HG02642 (cell line): ENCODE measurements around the gene DENND4C.
"Not testable (repeated sequence)": the region's sequence is repeated elsewhere in the genome, so short reads cannot be mapped to it uniquely, and the experiment has no call there.

Experiments
- ATAC-seq: cut with Tn5 transposase; IDR thresholded peaks from one replicate; pipeline ENCODE4 v1.9.1; 2021; ENCODE audit warnings: mild to moderate bottlenecking; ENCODE audit not compliant: unreplicated experiment, poor library complexity

Gene DENND4C

DNA sequence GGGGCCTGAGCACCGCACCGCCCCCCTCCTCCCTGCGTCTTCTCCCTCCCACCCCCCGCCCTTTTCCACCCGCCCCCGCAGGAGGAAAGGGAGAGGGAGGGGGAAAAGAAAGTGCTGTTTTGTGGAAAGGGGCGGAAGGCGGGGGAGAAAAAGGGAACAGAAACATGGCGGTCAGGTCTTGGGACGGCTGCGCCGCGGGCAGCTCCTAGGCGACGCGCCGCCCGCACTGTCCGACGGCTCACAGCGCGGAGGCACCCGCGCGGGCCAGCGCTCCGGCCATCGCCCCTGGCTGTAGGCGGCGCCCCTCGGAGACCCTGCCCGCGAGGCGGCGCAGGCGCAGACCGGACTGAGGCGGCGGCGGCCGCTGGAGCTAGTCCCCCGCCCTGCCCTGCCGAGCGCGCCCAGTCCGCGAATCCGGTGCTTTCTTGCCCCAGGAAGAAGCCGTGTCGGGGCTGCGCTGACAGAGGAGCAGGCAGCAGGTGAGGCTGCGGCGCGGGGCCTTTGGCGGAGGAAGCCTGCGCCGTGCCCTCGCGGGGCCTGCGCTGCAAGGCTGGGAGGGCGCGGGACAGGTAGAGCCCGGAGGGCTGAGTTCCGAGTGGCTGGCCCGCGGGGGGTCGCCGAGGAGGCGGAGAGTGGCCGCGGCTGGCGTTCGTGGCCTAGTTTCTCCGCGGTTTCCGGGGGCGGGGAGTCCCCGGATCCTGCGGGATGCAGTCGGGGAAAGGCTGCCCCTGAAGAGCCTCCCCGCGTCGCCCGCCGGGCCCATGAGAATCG, at the start of gene DENND4C:
Gene DENND4C (plus strand): TSS at position 339 of the 771 bp plus-strand sequence. CDS start 45,482 bp downstream, outside the sequence.
- ATAC-seq, result peak; percentile 77

DNA sequence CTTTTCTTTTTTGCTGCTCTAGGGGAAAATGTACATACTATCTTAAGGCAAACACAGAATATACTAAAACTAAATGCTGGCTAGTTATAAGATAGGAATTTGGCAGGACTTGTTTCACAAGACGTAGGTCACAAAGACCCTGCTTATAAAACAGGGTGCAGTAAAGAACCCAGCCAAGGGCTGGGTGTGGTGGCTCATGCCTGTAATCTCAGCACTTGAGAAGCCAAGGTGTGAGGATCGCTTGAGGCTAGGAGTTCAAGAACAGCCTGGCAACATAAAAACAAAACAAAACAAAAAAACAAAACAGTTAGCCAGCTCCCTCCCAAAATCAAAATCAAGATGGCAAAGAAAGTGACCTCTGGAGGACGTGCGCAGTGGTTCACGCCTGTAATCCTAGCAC, 49.5 kb upstream of the DENND4C start:
- no peak for ATAC-seq

DNA sequence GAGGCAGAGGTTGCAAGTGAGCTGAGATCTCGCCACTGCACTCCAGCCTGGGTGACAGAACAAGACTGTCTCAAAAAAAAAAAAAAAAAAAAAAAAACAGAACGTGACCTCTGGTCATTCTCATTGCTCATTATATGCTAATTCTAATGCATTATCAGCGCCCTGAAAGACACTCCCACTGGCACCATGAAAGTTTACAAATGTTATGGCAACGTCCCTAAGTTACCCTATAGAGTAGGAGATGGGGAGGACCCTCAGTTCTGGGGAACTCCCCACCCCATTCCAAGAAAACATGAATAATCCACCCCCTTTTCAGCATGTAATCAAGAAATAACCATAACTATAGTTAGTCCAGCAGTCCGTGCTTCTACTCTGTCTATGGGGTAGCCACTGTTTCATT, 48.9 kb upstream of the DENND4C start:
- no peak for ATAC-seq

DNA sequence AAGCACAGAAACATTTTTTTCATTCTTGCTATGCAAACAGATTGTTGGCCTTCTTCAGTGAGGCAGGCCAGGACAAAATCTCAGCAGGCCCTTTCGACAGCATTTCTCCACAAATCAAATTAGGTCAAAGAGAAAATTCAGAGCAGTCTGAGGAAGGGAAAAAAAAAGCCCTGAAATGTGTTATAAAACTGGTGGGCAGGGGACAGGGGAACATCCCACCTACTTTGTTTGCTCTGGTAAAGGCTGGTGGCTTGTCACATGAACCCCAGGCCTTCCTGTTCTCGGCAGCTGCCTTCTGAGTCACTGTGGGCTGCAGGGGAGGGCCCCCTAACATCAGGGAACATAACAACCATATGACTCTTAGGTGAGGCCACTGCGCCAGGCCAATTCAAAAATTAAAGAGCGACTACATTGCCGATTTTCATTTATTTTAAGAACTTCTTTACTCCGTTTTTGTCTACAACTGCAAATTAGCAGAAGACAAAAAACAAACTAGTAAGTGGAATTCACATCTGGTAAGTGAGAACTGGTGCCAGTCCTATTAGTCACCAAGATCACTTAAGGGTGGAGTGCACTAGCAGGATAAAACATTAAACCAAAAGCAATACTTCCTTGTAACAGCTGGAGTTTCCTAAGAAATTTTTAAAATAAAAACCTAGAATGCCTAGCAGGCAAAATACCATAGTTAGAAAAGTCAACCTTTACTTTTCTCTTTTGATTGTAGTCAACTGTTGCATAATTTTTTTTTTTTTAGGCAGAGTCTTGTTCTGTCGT, 46.2 kb upstream of the DENND4C start:
- ATAC-seq, result peak; percentile 99

DNA sequence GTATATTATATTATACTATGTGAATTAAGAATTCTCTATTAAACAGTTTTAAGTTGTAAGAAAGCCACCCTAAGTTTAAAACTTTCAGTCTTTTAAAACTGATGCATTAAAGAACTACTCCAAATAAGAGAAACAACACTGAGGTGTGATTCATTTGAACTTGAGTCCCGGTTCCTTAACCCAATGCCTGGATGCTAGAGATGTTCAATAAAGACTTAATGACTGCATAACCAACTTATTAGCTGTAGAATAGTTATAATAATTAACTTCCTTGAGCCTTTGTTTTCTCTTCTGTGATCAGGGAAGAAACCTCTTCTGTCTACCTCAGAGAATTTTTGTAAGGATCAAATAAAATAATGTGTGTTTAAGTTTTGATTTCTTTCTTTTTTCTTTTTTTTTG, 45.3 kb upstream of the DENND4C start:
- ATAC-seq, result no peak

DNA sequence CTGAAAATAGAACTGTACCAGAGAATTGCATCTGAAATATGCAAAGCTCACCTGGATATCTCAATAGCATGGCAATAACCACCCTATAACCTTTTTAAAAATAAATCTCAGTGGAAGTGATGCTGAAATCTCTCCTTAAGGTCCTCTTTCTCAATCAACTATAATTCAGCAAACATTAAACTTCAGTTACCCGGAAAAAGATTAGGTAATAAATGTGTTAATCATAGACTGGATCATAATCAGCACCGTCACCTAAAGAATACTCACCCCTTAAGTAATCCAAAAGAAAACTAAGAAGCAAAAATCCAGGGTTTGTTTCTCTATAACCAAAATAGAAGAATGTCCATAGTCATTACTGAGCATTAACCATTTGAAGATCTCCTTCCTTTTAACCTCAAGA, 44.3 kb upstream of the DENND4C start:
- ATAC-seq, result no peak

DNA sequence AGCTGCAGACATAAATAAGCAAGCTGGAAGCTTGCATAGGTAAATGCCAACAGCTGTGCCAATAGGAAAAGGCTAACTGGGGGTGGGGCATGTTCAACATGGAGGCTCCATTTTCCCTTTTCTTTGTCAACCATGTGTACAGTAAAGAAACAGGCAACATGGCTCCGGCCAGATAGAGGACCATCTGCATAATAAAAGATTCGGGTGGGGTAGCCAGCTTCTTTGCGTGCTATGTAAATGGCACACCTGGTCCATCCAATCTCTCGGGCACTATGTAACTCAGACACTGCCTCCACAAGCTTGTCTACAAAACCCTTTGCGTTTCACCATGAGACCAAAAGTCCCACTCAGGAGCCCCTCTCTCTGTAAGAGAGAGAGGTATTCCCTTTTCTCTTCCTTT, 41.7 kb upstream of the DENND4C start:
- ATAC-seq, result no peak

DNA sequence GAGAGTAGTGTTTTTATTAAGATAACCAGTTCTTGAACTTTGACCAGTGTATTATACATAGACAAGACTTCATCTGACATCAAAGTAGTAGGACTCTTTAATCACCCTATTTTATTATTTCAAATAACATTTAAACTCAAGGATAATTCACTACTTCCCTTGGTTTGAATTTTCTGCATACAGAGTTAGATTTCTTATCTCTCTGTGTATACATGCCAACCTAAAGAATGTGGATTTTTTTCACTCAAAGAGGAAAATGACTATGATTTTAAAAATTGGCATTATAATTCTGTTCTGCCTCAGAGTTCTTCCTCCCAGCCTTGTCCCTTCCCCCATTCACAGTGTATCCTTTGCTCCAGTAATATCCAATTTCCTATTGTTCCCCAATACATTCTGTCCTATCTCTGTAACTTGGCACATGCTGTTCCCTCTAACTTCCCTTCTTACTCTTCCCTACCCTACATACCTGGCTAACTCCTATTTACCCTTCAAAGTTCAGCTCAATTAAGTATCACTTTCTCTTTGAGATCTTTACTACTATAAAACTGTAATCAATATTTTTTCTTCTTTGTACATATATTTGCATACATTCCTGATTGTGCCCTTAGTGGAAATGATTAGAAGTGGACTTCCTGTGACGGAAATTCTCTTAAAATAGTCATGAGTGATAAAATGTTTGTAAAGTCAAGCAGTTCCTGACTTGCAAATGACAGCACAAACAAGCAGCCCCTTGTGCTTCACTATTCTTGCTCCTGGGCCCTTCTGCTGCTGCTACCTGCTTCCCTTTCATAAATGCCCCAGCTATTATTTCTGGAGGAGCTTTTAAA, 38.1 kb upstream of the DENND4C start:
- no peak for ATAC-seq

DNA sequence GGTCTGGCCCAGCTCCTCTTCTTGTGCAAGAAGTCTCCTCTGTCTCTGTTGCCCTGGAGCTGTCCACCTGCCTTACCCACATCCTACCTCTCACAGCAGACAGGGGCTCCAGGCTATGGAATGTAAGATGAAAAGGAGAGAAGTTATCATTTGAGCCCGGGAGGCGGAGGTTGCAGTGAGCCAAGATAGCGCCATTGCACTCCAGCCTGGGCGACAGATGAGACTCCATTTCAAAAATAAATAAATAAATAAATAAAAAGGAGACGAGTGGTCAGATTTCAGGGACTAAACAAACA, 37.5 kb upstream of the DENND4C start:
- no peak for ATAC-seq

DNA sequence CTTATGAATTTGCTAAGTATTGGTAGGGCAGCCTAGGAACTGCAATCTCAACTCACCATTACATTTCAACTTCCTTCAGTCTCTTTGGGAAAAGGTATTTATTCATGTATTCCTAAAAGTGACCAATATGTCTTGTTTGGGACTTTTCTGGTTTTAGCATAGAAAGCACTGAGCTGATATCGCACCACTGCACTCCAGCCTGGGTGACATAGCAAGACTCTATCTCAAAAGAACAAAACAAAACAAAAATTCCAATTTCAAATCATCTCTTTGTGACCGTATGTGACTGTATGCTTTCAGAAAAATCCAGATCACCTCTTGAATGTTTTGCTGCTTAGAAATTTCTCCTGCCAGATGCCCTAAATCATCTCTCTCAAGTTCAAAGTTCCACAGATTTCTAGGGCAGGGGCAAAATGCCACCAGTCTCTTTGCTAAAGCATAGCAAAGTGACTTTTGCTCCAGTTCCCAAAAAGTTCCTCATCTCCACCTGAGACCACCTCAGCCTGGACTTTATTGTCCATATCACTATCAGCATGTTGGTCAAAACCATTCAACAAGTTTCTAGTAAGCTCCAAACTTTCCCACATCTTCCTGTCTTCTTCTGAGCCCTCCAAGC, 37.0 kb upstream of the DENND4C start:
- ATAC-seq, result not testable (repeated sequence)

DNA sequence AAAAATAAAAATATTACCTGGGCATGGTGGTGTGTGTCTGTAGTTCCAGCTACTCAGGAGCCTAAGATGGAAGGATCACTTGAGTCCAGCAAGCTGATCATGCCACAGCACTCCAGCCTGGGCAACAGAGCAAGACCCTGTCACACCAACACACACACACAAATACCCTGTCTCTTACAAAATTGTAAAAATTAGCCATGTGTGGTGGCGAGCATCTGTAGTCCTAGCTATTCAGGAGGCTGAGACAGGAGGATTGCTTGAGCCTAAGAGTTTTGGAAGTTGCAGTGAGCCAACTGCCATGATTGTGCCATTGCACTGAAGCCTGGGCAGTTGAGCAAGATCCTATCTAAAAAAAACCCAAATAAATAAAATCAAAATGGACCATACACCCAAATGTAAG, 32.1 kb upstream of the DENND4C start:
- ATAC-seq, result no peak

DNA sequence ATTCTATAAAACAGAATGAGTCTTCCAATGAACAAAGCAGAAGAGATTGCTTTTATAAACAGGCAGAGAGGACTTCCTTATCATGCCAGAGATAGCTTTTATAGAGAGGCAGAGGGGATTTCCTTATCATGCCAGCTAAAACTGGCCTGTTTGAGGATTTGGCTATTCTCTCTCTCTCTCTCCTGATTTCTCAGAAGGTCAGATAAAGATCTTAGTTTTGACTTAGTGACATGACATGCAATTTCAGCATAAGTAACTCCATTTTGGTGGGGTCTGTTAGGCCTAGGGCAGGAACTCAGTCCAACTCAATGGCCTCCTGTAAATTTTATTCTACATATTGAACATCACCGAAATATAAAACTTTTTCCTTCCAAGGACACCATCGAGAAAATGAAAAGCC, 31.5 kb upstream of the DENND4C start:
- ATAC-seq, result no peak

DNA sequence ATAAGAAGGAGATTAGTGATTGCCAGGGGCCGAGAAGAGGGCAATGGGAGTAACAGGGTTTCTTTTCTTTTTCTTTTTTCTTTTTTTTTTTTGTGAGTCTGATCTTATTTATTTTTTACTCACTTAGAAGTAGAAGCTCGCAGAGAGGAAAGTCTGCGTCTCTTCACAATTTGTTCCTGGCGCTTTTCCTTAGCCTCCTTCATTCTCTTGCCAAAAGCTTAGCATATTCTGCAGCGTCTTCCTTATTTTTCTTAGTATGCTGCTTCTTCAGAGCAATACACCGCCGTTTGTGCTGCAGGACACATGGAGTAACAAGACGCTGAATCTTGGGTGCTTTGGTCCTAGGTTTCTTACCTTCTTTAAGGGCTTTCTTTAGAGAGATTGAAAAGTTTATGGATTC, 30.3 kb upstream of the DENND4C start:
- ATAC-seq, result no peak

DNA sequence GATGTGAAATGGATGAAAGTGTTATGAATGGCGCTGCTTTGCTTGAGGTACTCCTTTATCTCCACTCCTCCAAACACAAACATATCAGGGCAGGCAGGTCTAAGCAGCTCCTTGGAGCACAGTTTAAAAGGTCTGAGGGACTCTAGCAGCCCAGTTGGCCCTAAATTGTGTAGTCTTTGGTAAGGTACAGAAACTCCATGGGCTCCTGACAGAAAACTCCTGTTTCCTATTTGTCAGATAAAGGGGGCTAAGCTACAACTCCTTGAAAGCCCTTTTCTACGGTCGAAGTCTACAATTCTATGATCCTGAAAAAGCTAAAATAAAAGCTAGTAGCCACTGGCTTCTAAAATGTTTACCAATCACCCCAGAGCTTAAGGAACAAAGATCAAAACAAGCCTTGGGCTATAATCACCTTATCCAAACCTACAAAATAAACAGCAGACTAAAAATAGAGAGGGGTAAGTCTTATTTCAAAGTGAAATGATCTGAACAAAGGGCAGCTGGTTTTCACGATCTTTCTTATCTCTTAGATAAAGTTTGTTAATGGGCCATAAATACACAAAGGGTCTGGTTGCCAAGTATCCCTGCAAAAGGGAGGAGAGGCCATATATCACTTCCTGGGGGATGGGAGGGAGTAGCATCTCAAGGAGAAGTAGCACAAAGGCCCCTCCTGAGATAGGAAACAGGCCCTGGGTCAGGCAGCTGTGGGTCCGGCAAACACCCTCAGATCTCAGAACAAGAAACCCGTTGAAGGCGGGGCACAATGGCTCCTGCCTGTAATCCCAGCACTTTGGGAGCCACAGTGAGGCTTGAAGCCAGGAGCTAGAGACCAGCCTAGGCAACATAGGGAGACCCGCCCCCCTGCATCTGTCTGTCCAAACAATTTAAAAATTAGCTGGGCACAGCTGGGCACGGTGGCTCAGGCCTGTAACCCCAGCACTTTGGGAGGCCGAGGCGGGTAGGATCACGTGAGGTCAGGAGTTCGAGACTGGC, 28.3 kb upstream of the DENND4C start:
- ATAC-seq, result no peak

DNA sequence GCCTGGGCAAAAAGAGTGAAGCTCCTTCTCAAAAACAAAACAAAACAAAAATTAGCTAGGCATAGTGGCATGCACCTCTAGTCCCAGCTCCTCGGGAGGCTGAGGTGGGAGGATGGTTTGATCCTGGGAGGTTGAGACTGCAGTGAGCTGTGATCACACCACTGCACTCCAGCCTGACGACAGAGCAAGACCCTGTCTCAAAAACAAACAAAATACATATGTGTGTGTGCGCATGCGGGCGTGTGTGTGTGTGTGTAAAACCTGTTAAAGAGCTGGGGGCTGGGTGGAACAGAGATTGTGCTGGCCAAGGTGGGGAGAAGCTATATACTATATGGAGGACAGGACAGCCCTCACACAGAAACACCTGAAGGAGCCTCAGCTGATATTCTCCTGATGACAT, 27.4 kb upstream of the DENND4C start:
- ATAC-seq, result no peak

DNA sequence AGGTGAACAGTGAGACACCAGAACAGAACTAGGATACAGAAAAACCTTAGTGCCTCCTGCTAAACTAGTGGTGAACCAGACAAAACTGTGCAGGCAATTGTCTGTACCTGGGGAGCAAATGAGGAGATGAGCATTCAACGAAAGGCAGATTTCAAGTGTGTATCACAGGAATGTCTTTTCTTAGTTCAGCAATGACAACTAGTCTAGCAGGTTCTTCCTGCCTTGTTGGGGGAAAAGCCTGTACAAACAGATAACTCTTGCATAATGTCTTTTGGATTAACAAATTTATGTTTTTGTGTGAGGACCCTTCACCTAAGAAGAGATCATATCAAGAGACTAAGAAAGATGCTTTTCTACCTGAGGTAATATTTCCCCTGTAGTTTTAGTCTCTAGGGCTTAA, 21.8 kb upstream of the DENND4C start:
- ATAC-seq, result no peak

DNA sequence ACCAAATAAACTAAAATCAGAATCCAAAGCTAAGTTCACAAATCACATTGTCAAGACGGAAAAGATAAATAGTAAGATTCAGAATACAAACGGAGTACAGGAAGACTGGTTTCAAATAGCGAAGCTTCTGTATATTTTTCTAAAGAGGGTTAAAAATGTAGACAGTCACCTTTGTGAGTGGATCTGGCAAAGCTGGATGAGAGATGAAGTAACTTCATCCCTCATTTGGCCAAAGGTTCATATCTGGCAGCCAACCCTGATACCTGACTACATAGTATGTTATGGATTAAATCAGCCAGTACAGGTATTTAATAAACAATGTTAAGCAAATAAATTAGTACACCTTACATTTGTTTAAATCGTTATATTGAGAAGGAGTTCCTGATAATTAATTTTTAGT, 21.3 kb upstream of the DENND4C start:
- ATAC-seq, result no peak

DNA sequence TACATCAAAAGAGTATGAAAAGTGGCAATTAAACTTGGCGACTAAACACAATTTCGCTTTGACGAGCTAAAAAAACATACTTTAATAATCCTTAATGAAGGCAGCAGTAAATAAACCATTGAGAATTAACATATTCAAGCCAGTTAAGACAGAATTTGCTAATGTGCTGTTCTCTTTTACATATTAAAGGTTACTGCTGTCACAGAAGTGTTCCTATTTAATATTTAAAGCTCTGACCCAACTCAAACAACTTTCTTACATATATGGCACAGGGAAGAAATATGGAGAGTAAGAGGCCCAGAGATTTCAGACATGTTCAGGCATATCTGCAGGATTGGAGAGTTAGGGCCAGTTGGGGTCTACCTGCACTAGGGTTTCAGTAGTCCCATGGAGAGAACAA, 16.7 kb upstream of the DENND4C start:
- no peak for ATAC-seq

DNA sequence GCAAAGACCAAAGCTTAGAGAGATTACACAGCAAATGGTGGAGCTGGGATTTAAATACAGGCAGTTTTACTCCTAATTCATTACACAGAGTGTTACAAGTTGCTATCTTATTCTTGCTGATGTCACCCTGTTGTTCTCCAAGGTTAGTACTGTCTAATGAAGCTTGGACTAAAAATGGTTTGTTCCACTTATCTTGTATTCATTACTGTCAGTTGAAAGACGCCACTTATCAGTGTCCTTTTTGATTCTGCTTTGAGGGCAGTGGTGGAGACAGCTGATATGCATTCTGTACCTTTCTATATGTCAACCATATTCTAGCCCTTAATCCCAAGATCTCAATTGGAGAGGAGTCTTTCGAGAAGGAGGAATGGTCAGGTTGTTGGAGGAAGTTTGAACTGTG, 14.0 kb upstream of the DENND4C start:
- ATAC-seq, result no peak

DNA sequence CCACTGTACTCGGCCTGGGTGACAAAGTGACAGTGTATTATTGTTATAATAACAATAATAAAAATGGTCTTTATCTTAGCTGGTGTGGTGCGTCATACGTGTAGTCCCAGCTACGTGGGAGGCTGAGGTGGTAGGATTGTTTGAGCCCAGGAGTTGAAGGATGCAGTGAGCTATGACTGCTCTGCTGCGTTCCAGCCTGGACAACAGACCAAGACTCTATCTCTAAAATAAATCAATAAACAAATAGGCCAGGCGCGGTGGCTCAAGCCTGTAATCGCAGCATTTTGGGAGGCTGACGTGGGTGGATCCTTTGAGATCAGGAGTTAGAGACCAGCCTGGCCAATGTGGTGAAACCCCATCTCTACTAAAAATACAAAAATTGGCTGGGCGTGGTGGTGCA, 9.2 kb upstream of the DENND4C start:
- no peak for ATAC-seq
